GM10248 (cell line): ENCODE results near the gene PDE10A.
"Not testable (repeated sequence)": the region's sequence is repeated elsewhere in the genome, so short reads cannot be mapped to it uniquely, and the experiment has no call there.

Source experiments
- CTCF ChIA-PET: fragments of 300-600 bp; sonication (Branson Sonifier 250); formaldehyde crosslinking; extraction: SDS; loops from one replicate; lab custom pipeline; 2021; ENCODE audit warnings: antibody characterized with exemption; lab: Yijun Ruan, JAX
- POLR2A ChIA-PET: fragments of 350-650 bp; sonication (Branson Sonifier 250); formaldehyde crosslinking; extraction: SDS; loops from one replicate; lab custom pipeline; 2020; ENCODE audit warnings: antibody characterized with exemption; lab: Yijun Ruan, JAX
- DNase-seq: peaks from one replicate; pipeline ENCODE4 v3.0.0; 2012; ENCODE audit errors: extremely low spot score
- TF ChIP-seq, protein P1 (sequence below): IDR thresholded peaks from 2 replicates; pipeline ENCODE4 v1.5.1; 2012; ENCODE audit warnings: mild to moderate bottlenecking, low read depth; ENCODE audit errors: extremely low read depth, missing control alignments, control extremely low read depth

The PDE10A gene

DNA sequence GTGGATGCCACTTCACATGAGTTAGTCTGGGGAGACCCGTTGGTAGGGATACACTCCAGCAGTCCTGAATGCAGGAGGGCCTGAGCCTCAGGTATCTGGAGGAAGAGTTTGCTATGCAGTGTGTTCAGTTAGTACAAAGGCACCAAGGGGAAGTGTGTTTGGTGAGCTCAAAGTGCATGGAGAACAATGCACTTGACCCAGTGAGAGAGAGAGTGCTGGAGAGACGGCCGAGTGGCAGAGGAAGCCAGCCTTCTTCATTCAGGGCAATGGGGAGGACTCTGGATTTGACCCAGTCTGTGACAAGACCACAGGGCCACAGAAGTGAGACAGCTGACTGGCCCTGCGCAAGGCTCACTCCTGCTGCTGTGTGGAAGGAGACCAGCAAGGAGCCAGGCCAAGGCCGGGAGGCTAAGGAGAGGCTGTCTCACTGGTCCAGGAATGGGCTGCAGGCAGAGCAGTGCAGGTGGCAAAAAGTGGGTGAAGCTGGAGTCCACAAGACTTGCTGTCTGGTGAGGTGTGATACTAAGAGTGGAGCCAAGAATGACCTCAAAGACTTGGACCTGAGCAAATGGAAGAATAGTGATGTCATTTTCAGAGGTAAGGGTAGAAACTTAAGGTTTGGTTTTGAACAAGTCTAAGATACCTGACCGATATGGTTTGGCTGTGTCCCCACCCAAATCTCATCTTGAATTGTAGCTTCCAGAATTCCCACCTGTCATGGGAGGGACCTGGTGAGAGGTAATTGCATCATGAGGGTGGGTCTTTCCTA lies 38.0 kb downstream of the PDE10A start:
- POLR2A ChIA-PET = no interaction called here
- CTCF ChIA-PET = interaction anchor here (1.5 kb wide), 1 partner anchor 11 kb away, joined by 3 read pairs; no protein-coding TSS in a partner anchor
- TF ChIP-seq, protein P1, sequence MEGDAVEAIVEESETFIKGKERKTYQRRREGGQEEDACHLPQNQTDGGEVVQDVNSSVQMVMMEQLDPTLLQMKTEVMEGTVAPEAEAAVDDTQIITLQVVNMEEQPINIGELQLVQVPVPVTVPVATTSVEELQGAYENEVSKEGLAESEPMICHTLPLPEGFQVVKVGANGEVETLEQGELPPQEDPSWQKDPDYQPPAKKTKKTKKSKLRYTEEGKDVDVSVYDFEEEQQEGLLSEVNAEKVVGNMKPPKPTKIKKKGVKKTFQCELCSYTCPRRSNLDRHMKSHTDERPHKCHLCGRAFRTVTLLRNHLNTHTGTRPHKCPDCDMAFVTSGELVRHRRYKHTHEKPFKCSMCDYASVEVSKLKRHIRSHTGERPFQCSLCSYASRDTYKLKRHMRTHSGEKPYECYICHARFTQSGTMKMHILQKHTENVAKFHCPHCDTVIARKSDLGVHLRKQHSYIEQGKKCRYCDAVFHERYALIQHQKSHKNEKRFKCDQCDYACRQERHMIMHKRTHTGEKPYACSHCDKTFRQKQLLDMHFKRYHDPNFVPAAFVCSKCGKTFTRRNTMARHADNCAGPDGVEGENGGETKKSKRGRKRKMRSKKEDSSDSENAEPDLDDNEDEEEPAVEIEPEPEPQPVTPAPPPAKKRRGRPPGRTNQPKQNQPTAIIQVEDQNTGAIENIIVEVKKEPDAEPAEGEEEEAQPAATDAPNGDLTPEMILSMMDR = no peak
- no peak for DNase-seq

DNA sequence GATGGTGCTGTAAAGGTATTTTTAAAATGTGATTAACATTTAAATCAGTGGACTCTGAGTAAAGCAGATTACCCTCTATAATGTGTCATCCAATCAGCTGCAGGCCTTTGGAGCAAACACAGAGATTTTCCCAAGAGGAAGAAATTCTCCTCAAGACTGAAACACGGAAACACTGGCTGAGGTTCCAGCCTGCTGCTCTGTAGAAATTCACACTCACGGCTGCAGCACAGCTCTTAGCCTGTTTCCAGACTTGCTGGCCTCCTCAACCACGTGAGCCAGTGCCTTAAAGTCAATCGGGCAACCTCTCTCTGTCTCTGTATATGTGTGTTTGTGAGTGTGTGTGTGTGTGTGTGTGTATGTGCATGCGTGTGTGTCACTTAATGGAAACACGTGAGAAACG lies 41.1 kb downstream of the PDE10A start:
- CTCF ChIA-PET = no interaction called here
- TF ChIP-seq, protein P1 = no peak
- no peak for DNase-seq
- POLR2A ChIA-PET = no interaction called here

DNA sequence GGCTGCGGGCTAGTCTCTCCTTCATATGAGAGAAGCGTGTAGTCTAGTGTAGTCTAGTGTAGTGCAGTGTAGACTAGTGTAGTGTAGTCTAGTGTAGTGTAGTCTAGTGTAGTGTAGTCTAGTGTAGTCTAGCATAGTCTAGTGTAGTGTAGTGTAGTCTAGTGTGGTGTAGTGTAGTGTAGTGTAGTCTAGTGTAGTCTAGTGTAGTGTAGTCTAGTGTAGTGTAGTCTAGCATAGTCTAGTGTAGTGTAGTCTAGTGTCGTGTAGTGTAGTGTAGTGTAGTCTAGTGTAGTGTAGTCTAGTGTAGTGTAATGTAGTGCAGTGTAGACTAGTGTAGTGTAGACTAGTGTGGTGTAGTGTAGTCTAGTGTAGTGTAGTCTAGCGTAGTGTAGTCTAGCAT lies 44.1 kb downstream of the PDE10A start:
- CTCF ChIA-PET, POLR2A ChIA-PET, DNase-seq: not testable (repeated sequence)

DNA sequence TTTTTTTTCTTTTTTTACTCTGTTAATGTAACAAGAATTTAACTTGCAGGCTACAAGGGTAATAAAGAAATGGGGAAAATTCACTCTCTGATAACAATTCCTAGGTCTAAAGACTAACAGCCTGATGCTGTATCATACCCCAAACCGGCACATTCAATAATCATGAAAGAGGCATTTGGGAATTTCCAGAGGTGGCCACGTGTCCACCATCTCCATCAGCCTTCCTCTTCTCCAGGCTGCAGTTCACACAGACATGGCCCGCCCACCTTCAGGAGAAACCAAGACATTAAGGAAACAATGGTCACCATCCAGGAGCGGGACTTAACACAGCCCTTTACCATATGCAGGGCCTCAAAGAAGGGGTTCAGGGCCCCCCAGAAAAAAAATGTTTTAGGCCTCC lies 44.8 kb downstream of the PDE10A start:
- TF ChIP-seq, protein P1 = no peak
- ChIA-PET CTCF (no interaction called here), POLR2A (no interaction called here)
- no peak for DNase-seq

DNA sequence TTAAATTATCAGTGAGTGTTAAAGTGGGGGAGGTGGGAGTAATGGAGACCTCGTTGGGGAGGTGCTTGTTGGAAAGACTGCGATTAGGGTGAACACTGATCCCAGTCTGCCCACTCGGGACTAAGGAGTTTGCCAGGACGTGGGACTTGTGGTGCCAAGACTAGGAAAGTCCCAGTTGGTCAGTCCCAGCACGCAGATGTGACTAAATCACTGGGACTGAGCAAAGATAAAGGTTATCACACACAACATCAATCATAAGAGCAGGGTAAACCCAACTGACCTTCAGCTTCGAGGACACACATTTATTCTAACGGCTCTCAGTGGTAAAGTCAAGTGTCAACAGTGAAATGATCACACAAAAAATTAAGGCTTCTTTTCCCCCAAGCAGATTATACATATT lies 45.5 kb downstream of the PDE10A start:
- no peak for DNase-seq
- ChIA-PET CTCF (no interaction called here), POLR2A (no interaction called here)
- TF ChIP-seq, protein P1 = no peak

DNA sequence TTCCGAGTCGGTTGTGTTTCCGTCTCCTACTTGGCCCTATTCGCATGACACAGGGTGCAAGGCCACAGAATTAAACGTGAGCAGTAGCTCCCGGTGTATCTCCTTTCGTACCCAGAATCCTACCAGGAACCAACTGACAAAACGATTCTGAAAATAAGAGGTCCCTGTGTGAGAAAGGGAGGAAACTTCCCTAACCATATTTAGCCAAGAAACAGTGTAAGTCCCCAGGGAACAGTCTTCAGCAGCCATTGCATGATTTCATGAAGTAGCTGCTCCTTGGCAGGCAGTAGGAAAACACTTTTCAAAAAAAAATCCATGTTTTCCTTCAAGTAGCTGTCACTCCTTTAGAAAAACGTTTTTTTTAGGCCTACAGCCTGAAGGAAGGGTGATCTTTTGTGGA lies 46.9 kb downstream of the PDE10A start:
- DNase-seq = no peak
- ChIA-PET POLR2A (no interaction called here), CTCF (no interaction called here)
- TF ChIP-seq, protein P1 = no peak

DNA sequence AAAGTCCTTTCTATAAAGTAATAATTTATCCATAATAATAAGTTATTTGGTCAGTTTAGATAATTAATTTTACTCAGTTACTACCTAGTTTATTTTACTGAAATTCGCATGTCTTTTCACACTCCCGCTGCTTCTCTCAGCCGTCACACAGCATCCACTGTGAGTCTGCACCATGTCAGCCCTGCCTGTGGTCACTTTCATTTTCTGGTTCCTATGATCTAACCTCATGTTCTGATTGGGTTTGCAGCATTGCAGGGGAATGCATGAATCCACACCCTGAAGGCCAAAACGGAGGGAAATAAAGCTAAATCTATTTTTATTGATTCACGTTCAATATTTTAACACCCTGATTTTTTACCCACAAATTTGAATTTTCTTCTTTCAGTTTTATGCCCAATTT lies 47.4 kb downstream of the PDE10A start:
- ChIA-PET POLR2A (no interaction called here), CTCF (no interaction called here)
- TF ChIP-seq, protein P1 = no peak
- DNase-seq = no peak
